ENCODE data around the gene ABHD3. TPM values are rescaled to one million over a fixed set of nuclear protein-coding genes. Genes with fewer than 3 reads are reported as not detected.
A peak's percentile ranks its signal among the peaks of the same experiment; 100 is the strongest.
"Not testable (repeated sequence)": the region's sequence is repeated elsewhere in the genome, so short reads cannot be mapped to it uniquely, and the experiment has no call there.

Gene ABHD3
- total and polyA plus RNA-seq, 4 experiments from 2014 or later, result 35.0 to 65.6 (median 53.5) TPM

DNA sequence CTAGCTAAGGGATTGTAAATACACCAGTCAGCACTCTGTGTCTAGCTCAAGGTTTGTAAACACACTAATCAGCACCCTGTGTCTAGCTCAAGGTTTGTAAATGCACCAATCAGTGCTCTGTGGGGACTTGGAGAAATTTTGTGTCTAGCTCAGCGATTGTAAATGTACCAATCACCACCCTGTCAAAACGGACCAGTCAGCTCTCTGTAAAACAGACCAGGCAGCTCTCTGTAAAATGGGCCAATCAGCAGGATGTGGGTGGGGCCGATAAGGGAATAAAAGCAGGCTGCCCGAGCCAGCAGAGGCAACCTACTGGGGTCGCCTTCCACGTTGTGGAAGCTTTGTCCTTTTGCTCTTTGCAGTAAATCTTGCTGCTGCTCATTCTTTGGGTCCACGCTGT, 2.6 kb upstream of the ABHD3 start:
- H3K27me3 ChIP-seq (ENCODE audit: insufficient read depth, low read length); DNase-seq; H3K4me3 Mint-ChIP-seq; intact Hi-C loops (cut with micrococcal nuclease); H3K4me3 ChIP-seq (ENCODE audit: low read length in 2 of 2); H3K36me3 ChIP-seq (ENCODE audit: insufficient read depth, low read length); H3K27ac Mint-ChIP-seq; H3K27ac ChIP-seq (ENCODE audit: low read depth, low read length); H3K9me3 Mint-ChIP-seq; CTCF ChIA-PET (ENCODE audit: partially characterized antibody); H3K27me3 Mint-ChIP-seq; H3K9me3 ChIP-seq (ENCODE audit: control insufficient read depth in 1 of 2, low read length in 2 of 2): not testable (repeated sequence)
- POLR2A ChIA-PET (ENCODE audit: partially characterized antibody), result interaction anchor here (1.1 to 1.4 kb wide), 3 partner anchors 28 to 106 kb away, joined by 3 to 4 read pairs (median 3); partner anchors contain the start of gene ESCO1
- peaks cover 24% of the 10 kb centered on the region for H3K4me1 ChIP-seq (ENCODE audit: insufficient read depth, low read length)
- H3K36me3 Mint-ChIP-seq, result peaks cover 3 to 20% of the 10 kb centered on the region in 2 donors
- H3K4me1 Mint-ChIP-seq, result peaks cover 19 to 40% (median 28%) of the 10 kb centered on the region in 4 donors

DNA sequence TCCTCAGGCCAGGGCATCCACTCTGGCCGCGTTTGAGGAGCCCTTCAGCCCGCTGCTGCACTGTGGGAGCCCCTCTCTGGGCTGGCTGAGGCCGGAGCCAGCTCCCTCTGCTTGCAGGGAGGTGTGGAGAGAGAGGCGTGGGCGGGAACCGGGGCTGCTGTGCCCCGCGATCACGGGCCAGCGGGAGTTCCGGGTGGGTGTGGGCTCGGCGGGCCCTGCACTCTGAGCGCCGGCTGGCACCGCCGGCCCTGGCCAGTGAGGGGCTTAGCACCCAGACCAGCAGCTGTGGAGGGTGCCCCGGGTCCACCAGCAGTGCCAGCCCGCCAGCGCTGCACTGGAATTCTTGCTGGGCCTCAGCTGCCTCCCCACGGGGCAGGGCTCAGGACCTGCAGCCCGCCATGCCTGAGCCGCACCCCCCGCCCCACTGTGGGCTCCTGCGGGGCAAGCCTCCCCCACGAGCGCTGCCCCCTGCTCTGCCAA, 1.9 kb upstream of the ABHD3 start:
- no peak overlapping the region for H3K27ac ChIP-seq (ENCODE audit: low read depth, low read length)
- H3K4me3 ChIP-seq (ENCODE audit: low read length in 2 of 2), result no peak overlapping the region
- Mint-ChIP-seq H3K36me3 (peaks cover 3 to 22% of the 10 kb centered on the region in 2 donors), H3K4me1 (peaks cover 19 to 44% (median 28%) of the 10 kb centered on the region in 4 donors), H3K9me3 (no peaks in the 10 kb centered on the region), H3K27ac (no peak overlapping the region), H3K27me3 (no peaks in the 10 kb centered on the region), H3K4me3 (no peak overlapping the region)
- ChIA-PET POLR2A (ENCODE audit: partially characterized antibody) (interaction anchor here (1.1 kb wide), 2 partner anchors 36 to 106 kb away, joined by 3 to 4 read pairs; partner anchors contain the start of gene ESCO1), CTCF (ENCODE audit: partially characterized antibody) (no interaction called here)
- no peaks in the 10 kb centered on the region for H3K9me3 ChIP-seq (ENCODE audit: control insufficient read depth in 1 of 2, low read length in 2 of 2)
- peaks cover 24% of the 10 kb centered on the region for H3K4me1 ChIP-seq (ENCODE audit: insufficient read depth, low read length)
- intact Hi-C loops (cut with micrococcal nuclease), result no loop called here
- H3K36me3 ChIP-seq (ENCODE audit: insufficient read depth, low read length), result peaks cover 5% of the 10 kb centered on the region
- peak in 1 of 5 donors; percentile 39 for DNase-seq
- H3K27me3 ChIP-seq (ENCODE audit: insufficient read depth, low read length), result no peaks in the 10 kb centered on the region

DNA sequence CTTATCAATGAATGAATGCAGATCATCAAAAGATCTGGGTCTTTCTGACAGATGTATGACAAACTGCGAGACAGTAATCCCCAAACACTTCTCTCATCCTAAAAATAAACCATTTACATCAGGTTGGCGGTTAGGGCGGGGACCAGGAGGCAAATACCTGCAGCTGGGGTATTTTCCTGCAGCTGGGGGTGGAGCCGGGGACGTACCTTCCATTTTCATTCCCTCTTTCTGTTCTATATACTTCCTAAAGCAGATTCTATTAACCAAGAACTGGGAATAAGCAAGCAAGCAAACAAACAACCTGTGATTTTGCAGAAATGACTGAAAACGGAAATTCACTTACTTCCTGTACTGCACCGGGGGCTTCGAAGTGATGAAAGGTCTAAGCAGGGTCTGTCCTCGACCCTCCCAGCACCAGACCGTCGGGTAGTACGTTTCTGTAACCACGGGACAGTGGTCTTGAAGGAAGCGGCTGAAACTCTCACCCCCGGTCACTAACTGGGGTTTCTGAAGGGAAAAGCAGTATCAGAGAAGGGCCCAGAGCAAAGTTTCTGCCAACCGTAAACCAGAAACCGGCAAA, 1.2 kb downstream of the ABHD3 start:
- Histone ChIP-seq H3K4me3 (ENCODE audit: low read length in 2 of 2) (peak overlapping the region; percentile 82 to 92), H3K9me3 (ENCODE audit: control insufficient read depth in 1 of 2, low read length in 2 of 2) (no peaks in the 10 kb centered on the region), H3K4me1 (ENCODE audit: insufficient read depth, low read length) (peaks cover 24% of the 10 kb centered on the region), H3K27ac (ENCODE audit: low read depth, low read length) (peak overlapping the region; percentile 81), H3K27me3 (ENCODE audit: insufficient read depth, low read length) (no peaks in the 10 kb centered on the region), H3K36me3 (ENCODE audit: insufficient read depth, low read length) (peaks cover 12% of the 10 kb centered on the region)
- H3K9me3 Mint-ChIP-seq, result no peaks in the 10 kb centered on the region
- peaks cover 20 to 39% (median 28%) of the 10 kb centered on the region in 4 donors for H3K4me1 Mint-ChIP-seq
- peak in 1 of 5 donors; percentile 69 for DNase-seq
- H3K36me3 Mint-ChIP-seq, result peaks cover 7 to 34% of the 10 kb centered on the region in 2 donors
- ChIA-PET POLR2A (ENCODE audit: partially characterized antibody) (interaction anchor here (0.7 to 3.1 kb wide), 8 partner anchors 9 to 103 kb away, joined by 3 to 77 read pairs (median 18); partner anchors contain the start of genes ESCO1 and MIB1), CTCF (ENCODE audit: partially characterized antibody) (interaction anchor here (1.1 to 2.6 kb wide), 6 partner anchors 9 to 104 kb away, joined by 3 to 12 read pairs (median 5); partner anchors contain the start of genes ESCO1 and MIB1)
- no peaks in the 10 kb centered on the region for H3K27me3 Mint-ChIP-seq
- intact Hi-C loops (cut with micrococcal nuclease), result loop anchor here (5.0 kb wide), 1 partner anchor 591 kb away; the partner anchor contains the start of gene ROCK1
- H3K27ac Mint-ChIP-seq, result peak overlapping the region; percentile 94 to 96 (median 95)
- peak overlapping the region; percentile 97 to 99 (median 98) for H3K4me3 Mint-ChIP-seq

DNA sequence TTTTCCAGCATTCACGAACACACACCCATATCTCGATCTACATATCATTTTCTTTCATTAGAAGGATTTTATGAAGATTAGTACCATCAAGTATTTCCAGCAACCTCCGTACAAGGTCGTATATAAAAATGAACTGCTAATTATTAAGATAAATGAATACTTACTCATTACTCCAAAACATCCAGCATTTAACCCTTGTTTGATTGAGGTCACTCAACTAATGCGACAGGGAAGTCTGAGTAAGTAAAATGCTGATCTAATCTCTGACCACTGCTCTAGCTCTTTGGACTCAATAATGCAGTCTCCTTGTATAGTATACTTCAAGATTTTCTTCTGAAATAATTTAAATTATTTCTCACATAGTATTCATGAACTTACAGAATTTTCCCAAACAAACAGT, 2.0 kb downstream of the ABHD3 start:
- intact Hi-C loops (cut with micrococcal nuclease), result loop anchor here (5.0 kb wide), 1 partner anchor 590 kb away; the partner anchor contains the start of gene ROCK1
- Histone ChIP-seq H3K9me3 (ENCODE audit: control insufficient read depth in 1 of 2, low read length in 2 of 2) (no peaks in the 10 kb centered on the region), H3K4me3 (ENCODE audit: low read length in 2 of 2) (no peak overlapping the region), H3K4me1 (ENCODE audit: insufficient read depth, low read length) (peaks cover 24% of the 10 kb centered on the region), H3K36me3 (ENCODE audit: insufficient read depth, low read length) (peaks cover 12% of the 10 kb centered on the region), H3K27me3 (ENCODE audit: insufficient read depth, low read length) (no peaks in the 10 kb centered on the region), H3K27ac (ENCODE audit: low read depth, low read length) (no peak overlapping the region)
- POLR2A ChIA-PET (ENCODE audit: partially characterized antibody), result interaction anchor here (0.7 to 3.1 kb wide), 4 partner anchors 9 to 102 kb away, joined by 3 to 77 read pairs (median 26); partner anchors contain the start of genes ESCO1 and MIB1
- H3K4me3 Mint-ChIP-seq, result peak overlapping the region; percentile 97 to 99 (median 98)
- peaks cover 20 to 43% (median 28%) of the 10 kb centered on the region in 4 donors for H3K4me1 Mint-ChIP-seq
- CTCF ChIA-PET (ENCODE audit: partially characterized antibody), result interaction anchor here (2.0 to 2.6 kb wide), 2 partner anchors 20 to 102 kb away, joined by 8 to 12 read pairs; partner anchors contain the start of gene ESCO1
- H3K9me3 Mint-ChIP-seq, result no peaks in the 10 kb centered on the region
- no peaks in the 10 kb centered on the region for H3K27me3 Mint-ChIP-seq
- peak overlapping the region in 5 of 7 donors; percentile 5 to 96 (median 66) for H3K27ac Mint-ChIP-seq
- DNase-seq, result no peak
- peaks cover 11 to 38% of the 10 kb centered on the region in 2 donors for H3K36me3 Mint-ChIP-seq

DNA sequence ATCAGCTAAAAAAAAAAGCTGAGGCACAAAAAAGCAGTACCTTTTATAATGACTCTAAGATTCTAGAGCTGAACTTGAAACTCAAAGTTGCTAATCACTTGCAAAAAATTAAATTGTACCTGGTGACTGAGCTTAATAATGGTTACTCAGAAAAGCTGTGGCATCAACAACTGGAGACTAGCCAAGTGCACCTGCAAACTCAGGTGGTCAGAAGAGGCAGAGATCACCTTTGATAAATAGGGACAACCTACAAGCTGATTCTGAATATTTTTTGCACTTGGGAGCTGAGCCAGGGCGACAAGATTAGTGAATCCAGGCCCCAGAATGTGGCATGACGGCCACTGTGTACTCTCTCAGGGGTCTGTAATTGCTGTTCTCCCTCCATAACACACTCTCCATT, 3.0 kb downstream of the ABHD3 start:
- no peaks in the 10 kb centered on the region for H3K27me3 Mint-ChIP-seq
- intact Hi-C loops (cut with micrococcal nuclease), result loop anchor here (5.0 kb wide), 1 partner anchor 589 kb away; the partner anchor contains the start of gene ROCK1
- H3K27ac ChIP-seq (ENCODE audit: low read depth, low read length), result no peak overlapping the region
- H3K4me1 Mint-ChIP-seq, result peaks cover 18 to 38% (median 26%) of the 10 kb centered on the region in 4 donors
- ChIA-PET CTCF (ENCODE audit: partially characterized antibody) (interaction anchor here (1.0 to 1.6 kb wide), 3 partner anchors 9 to 89 kb away, joined by 3 to 7 read pairs (median 3); partner anchors contain the start of gene SNRPD1), POLR2A (ENCODE audit: partially characterized antibody) (interaction anchor here (1.0 to 1.2 kb wide), 2 partner anchors 19 to 89 kb away, joined by 4 to 5 read pairs; partner anchors contain the start of gene SNRPD1)
- no peaks in the 10 kb centered on the region for H3K9me3 Mint-ChIP-seq
- H3K4me1 ChIP-seq (ENCODE audit: insufficient read depth, low read length), result peaks cover 24% of the 10 kb centered on the region
- H3K9me3 ChIP-seq (ENCODE audit: control insufficient read depth in 1 of 2, low read length in 2 of 2), result no peaks in the 10 kb centered on the region
- no peaks in the 10 kb centered on the region for H3K27me3 ChIP-seq (ENCODE audit: insufficient read depth, low read length)
- H3K4me3 ChIP-seq (ENCODE audit: low read length in 2 of 2), result no peak overlapping the region
- H3K36me3 ChIP-seq (ENCODE audit: insufficient read depth, low read length), result peaks cover 12% of the 10 kb centered on the region
- peak overlapping the region in 1 of 8 donors; percentile 21 for H3K4me3 Mint-ChIP-seq
- peaks cover 12 to 39% of the 10 kb centered on the region in 2 donors for H3K36me3 Mint-ChIP-seq
- DNase-seq, result no peak
- peak overlapping the region in 2 of 7 donors; percentile 7 to 43 for H3K27ac Mint-ChIP-seq

DNA sequence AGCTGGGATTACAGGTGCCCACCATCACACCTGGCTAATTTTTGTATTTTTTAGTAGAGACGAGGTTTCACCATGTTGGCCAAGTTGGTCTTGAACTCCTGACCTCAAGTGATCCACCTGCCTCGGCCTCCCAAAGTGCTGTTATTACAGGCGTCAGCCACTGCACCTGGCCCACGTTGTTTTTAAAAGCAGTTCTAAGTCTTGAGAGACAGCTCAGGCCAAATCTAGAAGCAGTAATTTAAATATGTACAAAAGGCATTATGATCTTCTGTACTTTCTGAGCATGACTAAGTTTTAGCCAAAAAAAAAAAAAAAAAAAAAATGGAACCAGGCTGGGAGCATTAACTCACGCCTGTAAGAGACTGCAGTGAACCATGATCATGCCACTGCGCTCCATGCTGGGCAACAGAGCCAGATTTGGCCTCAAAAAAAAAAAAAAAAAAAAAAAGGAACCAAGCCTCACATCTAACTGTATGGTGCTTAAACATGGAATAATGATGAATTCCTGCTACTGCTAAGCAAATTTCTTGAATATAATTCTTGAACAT, 4.0 kb downstream of the ABHD3 start:
- Histone ChIP-seq H3K4me3 (ENCODE audit: low read length in 2 of 2) (no peak overlapping the region), H3K4me1 (ENCODE audit: insufficient read depth, low read length) (peaks cover 22% of the 10 kb centered on the region), H3K9me3 (ENCODE audit: control insufficient read depth in 1 of 2, low read length in 2 of 2) (no peaks in the 10 kb centered on the region), H3K27me3 (ENCODE audit: insufficient read depth, low read length) (no peaks in the 10 kb centered on the region), H3K36me3 (ENCODE audit: insufficient read depth, low read length) (peaks cover 12% of the 10 kb centered on the region), H3K27ac (ENCODE audit: low read depth, low read length) (no peak overlapping the region)
- intact Hi-C loops (cut with micrococcal nuclease), result loop anchor here (5.0 kb wide), 1 partner anchor 588 kb away; the partner anchor contains the start of gene ROCK1
- DNase-seq, result no peak
- CTCF ChIA-PET (ENCODE audit: partially characterized antibody), result interaction anchor here (0.7 to 1.6 kb wide), 3 partner anchors 40 to 133 kb away, joined by 3 to 7 read pairs (median 3); partner anchors contain the start of gene SNRPD1
- Mint-ChIP-seq H3K9me3 (no peaks in the 10 kb centered on the region), H3K27ac (no peak overlapping the region), H3K4me1 (peaks cover 18 to 35% (median 25%) of the 10 kb centered on the region in 4 donors), H3K27me3 (no peaks in the 10 kb centered on the region), H3K4me3 (no peak overlapping the region), H3K36me3 (peaks cover 14 to 41% of the 10 kb centered on the region in 2 donors)
- POLR2A ChIA-PET (ENCODE audit: partially characterized antibody), result interaction anchor here (0.6 to 1.2 kb wide), 2 partner anchors 10 to 88 kb away, joined by 3 to 5 read pairs; partner anchors contain the start of gene SNRPD1

Data from CD4-positive, alpha-beta memory T cell (primary cell).